Adipose tissue (tissue), 3 donors: Measurements from ENCODE around the gene MAML3. TPM values are rescaled to one million over a fixed set of nuclear protein-coding genes. Genes with fewer than 3 reads are reported as not detected.
"Not testable (repeated sequence)": the region's sequence is repeated elsewhere in the genome, so short reads cannot be mapped to it uniquely, and the experiment has no call there.

Experiments
- H3K27ac ChIP-seq: one replicate; pipeline ENCODE4 v1.5.1; 2013; ENCODE audit warnings: low read depth, low read length
- WGBS, 3 donors: extraction: QIAGEN DNeasy Blood & Tissue Kit; methylation state at CpG; one replicate each; pipeline ENCODE4 v1.1.7; 2013; 5-methylcytosine and 5-hydroxymethylcytosine counted together
- polyA plus RNA-seq, 3 donors: library from polyadenylated mRNA; stranded (reverse); fragments of 200-250 nt; gene quantifications; one replicate each; pipeline ENCODE4 v1.2.3, GENCODE V29; 2013
- donor health status: healthy with polysubstance abuse.
- donor health status: Bipolar disorder and iron deficiency.
- donor health status: healthy.

MAML3 gene
- polyA plus RNA-seq, 3 donors: 2.8 to 3.2 (median 3.1) TPM

GRCh38 chr4:139969635-139970266 is 184.2 kb downstream of the MAML3 start:
- H3K27ac ChIP-seq: no peak overlapping the region

GRCh38 chr4:139968831-139969230 is 185.2 kb downstream of the MAML3 start:
- H3K27ac ChIP-seq: no peak overlapping the region
- WGBS, 3 donors: 82 to 86% (median 83%) methylated on average over 3 of the region's 3 CpGs

More at GRCh38 chr4:139969635-139970266, 184.2 kb downstream of the MAML3 start:
- 39 to 90% (median 89%) methylated on average over 7 of the region's 7 CpGs for WGBS, 3 donors

DNA sequence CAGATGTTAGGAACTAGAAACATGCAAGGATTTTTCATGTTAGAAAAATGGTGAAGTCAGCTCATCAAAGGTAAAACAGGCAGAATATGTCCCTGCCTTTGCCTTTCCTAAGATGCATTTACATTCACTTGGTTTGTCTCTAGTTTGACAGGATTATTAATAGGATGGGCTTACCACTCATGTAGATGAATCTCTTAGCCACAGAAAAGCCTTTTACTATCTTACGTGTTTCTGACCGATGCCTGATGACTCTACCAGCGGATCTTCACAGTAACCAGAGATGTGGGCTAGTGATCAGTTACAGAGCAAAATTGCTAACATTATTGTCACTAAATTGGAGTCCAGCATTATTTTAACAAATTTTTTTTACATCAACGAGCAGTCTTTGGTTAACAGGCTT is 187.6 kb downstream of the MAML3 start:
- H3K27ac ChIP-seq: no peak overlapping the region

DNA sequence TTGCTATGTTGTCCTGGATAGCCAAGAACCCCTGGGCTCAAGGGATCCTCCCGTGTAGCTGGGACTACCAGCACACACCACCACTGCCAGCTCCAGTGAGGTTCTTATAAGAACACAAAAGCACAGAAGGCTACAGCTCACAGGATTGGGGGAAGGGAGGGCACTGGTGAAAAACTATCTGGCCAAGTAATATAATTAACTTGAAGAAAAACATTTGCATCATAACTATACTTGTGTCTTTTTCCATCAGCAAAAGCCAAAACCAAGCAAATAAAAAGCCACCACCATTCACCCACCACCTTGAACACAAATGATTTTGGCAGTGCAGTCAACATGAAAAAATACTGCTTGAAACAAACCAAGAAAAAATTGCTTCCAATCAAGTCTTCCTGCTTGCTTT is 188.2 kb downstream of the MAML3 start:
- no peak overlapping the region for H3K27ac ChIP-seq
- 46 to 67% (median 63%) methylated on average over 1 of the region's 1 CpG for WGBS, 3 donors

More for the DNA sequence above, 187.6 kb downstream of the MAML3 start:
- 91 to 93% (median 91%) methylated on average over 4 of the region's 4 CpGs for WGBS, 3 donors

- 96 to 100% (median 97%) methylated on average over 1 of the region's 1 CpG for WGBS, 3 donors
- no peak overlapping the region for H3K27ac ChIP-seq
Measured at GRCh38 chr4:139963708-139964107, 190.3 kb downstream of the MAML3 start.

GRCh38 chr4:139962130-139962684 is 191.8 kb downstream of the MAML3 start:
- no peak overlapping the region for H3K27ac ChIP-seq
- WGBS, 3 donors: 28 to 76% (median 66%) methylated on average over 2 of the region's 2 CpGs

DNA sequence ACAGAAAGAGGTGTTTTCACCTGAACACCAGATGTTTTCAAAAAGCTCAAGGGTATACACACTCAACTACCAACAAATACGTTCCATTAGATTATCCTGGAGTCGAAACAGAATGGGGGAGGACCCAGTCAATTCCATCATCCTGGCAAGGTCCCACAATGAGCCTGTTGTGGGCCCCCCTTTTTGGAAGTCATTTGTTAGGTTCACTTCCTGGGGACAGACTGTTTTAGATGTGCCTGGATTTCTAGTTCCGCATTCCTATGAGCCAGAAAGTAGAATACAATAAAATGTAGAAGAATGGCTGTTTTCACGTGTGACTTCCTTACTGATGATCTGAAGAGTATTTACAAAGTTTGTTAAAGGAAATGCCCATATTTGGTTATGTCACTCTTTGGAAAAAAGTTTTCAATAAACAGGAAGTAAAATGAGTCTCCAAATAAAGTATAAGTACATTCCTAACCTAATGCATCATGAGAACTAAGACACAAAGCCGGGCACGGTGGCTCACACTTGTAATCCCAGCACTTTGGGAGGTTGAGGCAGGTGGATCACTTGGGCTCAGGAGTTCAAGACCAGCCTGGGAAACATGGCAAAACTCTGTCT is 192.5 kb downstream of the MAML3 start:
- no peak overlapping the region for H3K27ac ChIP-seq
- 59 to 70% (median 66%) methylated on average over 6 of the region's 6 CpGs for WGBS, 3 donors

GRCh38 chr4:139959396-139959795 is 194.6 kb downstream of the MAML3 start:
- 92 to 96% (median 96%) methylated on average over 4 of the region's 4 CpGs for WGBS, 3 donors
- no peak overlapping the region for H3K27ac ChIP-seq

GRCh38 chr4:139958739-139959098 is 195.3 kb downstream of the MAML3 start:
- 55 to 74% (median 69%) methylated on average over 3 of the region's 3 CpGs for WGBS, 3 donors
- H3K27ac ChIP-seq: no peak overlapping the region

DNA sequence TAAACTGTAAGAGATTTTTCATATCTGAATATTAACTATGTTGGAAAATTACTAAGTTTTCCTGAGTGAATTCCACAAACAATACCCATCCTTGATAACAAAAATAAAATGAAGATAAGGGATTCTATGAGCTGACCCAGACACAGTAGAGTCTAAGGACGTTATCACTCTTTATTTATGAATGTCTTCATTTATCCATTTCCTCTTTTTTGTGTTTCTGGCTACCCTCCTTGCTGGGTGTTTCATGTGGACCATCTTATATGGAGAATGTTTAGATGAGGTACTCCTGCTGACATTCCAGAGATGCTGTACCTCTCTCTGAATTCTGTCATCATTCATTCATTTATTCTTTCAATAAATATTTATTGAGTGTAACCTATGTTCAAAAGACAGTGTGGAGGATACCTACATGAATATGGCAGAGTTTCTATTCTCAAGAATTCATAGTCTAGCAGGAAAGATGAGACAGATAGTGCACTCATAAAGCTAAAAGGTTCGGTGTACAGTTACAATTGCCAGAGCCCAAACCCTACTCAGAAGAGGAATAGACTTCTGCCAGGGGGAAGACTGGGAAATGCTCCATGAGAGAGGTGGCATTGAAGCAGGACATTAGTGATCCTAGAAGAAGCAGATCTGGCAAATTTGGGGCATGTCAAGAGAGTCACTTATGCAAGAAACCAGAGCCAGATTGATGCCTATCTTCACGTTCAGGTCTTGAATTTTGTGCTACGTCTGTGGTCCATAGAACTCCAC is 195.8 kb downstream of the MAML3 start:
- 67 to 86% (median 74%) methylated on average over 4 of the region's 4 CpGs for WGBS, 3 donors
- no peak overlapping the region for H3K27ac ChIP-seq

- WGBS, 3 donors: 92 to 98% (median 98%) methylated on average over 2 of the region's 2 CpGs
- no peak overlapping the region for H3K27ac ChIP-seq
Measured at GRCh38 chr4:139957065-139957464, 196.9 kb downstream of the MAML3 start.

GRCh38 chr4:139956507-139957017 is 197.4 kb downstream of the MAML3 start:
- WGBS, 3 donors: 34 to 62% (median 40%) methylated on average over 6 of the region's 6 CpGs
- no peak overlapping the region for H3K27ac ChIP-seq

DNA sequence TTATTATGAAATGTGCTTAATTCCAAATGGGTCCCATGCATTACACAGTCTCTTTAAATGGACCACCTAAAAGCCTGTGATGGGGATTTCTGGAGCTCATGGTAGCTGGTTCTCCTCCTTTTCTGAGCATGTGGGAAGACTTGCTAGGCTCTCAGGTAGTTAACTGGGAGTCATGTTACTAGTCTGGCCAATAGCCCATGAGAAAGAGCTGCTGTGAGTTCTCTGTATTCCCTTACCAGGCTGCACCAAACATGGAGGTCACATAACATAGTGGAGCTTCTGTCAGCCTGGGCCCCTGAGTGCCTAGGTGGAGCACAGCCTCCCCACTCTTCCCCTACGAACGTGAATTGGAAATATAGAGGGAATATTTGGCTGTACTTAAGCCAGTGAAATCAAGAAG is 198.4 kb downstream of the MAML3 start:
- 72 to 89% (median 73%) methylated on average over 2 of the region's 2 CpGs for WGBS, 3 donors
- no peak overlapping the region for H3K27ac ChIP-seq

- no peak overlapping the region for H3K27ac ChIP-seq
- WGBS, 3 donors: 96 to 99% (median 98%) methylated on average over 7 of the region's 7 CpGs
Measured at GRCh38 chr4:139954512-139954911, 199.5 kb downstream of the MAML3 start.

DNA sequence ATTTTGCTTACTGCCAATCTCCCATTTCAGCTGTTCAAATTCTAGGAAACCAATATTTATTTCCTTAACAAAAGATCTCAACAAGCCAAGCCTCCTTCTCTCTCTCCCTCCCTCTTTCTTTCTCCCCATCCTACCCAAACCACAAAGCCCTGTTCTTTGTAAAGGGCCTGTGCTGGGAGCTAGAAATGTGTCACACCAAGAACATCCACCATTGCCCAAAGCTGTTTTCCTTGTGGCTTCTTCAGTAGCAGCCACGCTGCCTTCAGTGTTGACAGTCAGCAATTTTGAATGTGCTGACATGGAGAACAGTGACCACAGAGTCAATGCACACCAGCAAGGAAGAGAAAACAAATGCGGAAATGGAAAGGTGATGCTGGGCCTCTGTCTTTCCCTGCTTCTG is 203.0 kb downstream of the MAML3 start:
- 58 to 93% (median 87%) methylated on average over 2 of the region's 2 CpGs for WGBS, 3 donors
- H3K27ac ChIP-seq: no peak overlapping the region

DNA sequence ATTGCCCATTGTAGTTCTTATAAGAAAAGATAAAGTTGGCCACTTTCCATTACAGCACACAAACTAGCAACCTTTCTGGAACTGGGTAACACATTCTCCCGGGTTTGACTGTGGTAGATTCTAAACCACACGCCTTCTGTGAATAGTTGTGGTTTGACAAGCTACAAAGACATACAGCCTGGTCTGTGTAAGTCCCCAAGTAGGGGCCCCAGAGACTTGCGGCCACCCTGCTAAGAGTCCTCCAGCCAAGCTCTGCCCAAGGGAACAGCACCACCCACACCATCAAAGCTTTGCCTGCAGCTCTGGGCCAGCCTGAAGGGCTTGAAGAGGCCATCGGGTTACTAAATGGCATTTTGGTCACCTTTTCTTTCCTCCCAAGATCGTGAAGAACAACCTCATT is 203.4 kb downstream of the MAML3 start:
- no peak overlapping the region for H3K27ac ChIP-seq
- 48 to 90% (median 52%) methylated on average over 5 of the region's 5 CpGs for WGBS, 3 donors

DNA sequence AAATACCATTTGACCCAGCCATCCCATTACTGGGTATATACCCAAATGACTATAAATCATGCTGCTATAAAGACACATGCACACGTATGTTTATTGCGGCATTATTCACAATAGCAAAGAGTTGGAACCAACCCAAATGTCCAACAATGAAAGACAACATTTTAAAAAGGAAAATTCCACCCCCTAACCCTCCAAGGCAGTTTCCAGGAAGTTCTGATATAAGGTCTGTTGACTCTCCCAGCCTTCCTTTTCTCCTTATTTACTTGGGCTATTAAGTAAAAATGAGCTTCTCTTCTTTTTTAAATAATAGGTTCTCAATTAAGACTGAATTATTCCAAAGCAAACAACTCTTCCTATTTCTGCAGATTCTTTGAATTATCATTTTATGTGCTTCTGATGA is 209.1 kb downstream of the MAML3 start:
- not testable (repeated sequence) for H3K27ac ChIP-seq
- WGBS, 3 donors: 66 to 85% (median 84%) methylated on average over 2 of the region's 2 CpGs

DNA sequence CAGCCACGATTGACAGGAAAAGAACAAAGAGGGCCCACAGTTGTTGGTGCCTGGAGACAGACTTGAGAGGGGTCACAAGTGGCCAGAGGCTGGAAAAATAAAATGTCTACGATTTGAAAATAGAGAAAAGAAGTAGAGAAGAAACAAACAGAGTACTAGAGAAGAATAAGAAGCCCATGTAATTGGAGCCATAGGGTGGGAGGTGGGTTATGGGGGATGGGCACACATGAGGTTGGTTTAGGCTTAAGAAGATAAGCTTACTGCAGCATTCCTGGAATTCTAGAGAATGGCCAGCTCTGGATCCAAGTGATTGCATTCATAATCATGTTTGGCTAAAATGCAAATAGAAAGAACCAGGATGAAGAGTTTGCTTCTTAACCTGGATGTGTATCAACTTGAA is 210.7 kb downstream of the MAML3 start:
- no peak overlapping the region for H3K27ac ChIP-seq
- WGBS, 3 donors: 63 to 80% (median 66%) methylated on average over 2 of the region's 2 CpGs

GRCh38 chr4:139942241-139942640 is 211.7 kb downstream of the MAML3 start:
- no peak overlapping the region for H3K27ac ChIP-seq
- WGBS, 3 donors: 88 to 92% (median 90%) methylated on average over 3 of the region's 3 CpGs
